NCI-H526 (cell line): Measurements from ENCODE around the gene CASZ1.

Experiments used
- DNase-seq, 2 experiments: peaks; one replicate each; lab custom pipeline; 2025; lab: John Stamatoyannopoulos, UW

Gene CASZ1

GRCh38 chr1:10704368-10704882 lies 92.0 kb downstream of the CASZ1 start:
- peak in 1 of 2 experiments; percentile 71 for DNase-seq

- no peak for DNase-seq
Measured at GRCh38 chr1:10703702-10704101, 92.7 kb downstream of the CASZ1 start.

GRCh38 chr1:10701145-10701544 lies 95.3 kb downstream of the CASZ1 start:
- DNase-seq, result peak; percentile 14 to 35

GRCh38 chr1:10699470-10699835 lies 97.0 kb downstream of the CASZ1 start:
- no peak for DNase-seq

GRCh38 chr1:10698726-10699469 lies 97.5 kb downstream of the CASZ1 start:
- DNase-seq, result no peak

GRCh38 chr1:10697621-10698160 lies 98.8 kb downstream of the CASZ1 start:
- peak; percentile 80 to 83 for DNase-seq

- no peak for DNase-seq
Measured at GRCh38 chr1:10696977-10697376, 99.5 kb downstream of the CASZ1 start.

GRCh38 chr1:10694633-10695627 lies 101.5 kb downstream of the CASZ1 start:
- peak; percentile 40 to 93 for DNase-seq

GRCh38 chr1:10694274-10694632 lies 102.2 kb downstream of the CASZ1 start:
- DNase-seq, result peak in 1 of 2 experiments; percentile 91

GRCh38 chr1:10693497-10694273 lies 102.8 kb downstream of the CASZ1 start:
- peak in 1 of 2 experiments; percentile 47 for DNase-seq

GRCh38 chr1:10693152-10693496 lies 103.3 kb downstream of the CASZ1 start:
- DNase-seq, result no peak

GRCh38 chr1:10692401-10693021 lies 103.9 kb downstream of the CASZ1 start:
- DNase-seq, result peak; percentile 42 to 73

- DNase-seq, result no peak
Measured at GRCh38 chr1:10691740-10692125, 104.7 kb downstream of the CASZ1 start.

- DNase-seq, result no peak
Measured at GRCh38 chr1:10691075-10691739, 105.2 kb downstream of the CASZ1 start.

GRCh38 chr1:10690484-10690883 lies 106.0 kb downstream of the CASZ1 start:
- no peak for DNase-seq

GRCh38 chr1:10688409-10688786 lies 108.0 kb downstream of the CASZ1 start:
- DNase-seq, result no peak

- no peak for DNase-seq
Measured at GRCh38 chr1:10687782-10688408, 108.6 kb downstream of the CASZ1 start.

GRCh38 chr1:10687251-10687651 lies 109.2 kb downstream of the CASZ1 start:
- peak; percentile 13 to 51 for DNase-seq

- DNase-seq, result peak; percentile 64 to 65
Measured at GRCh38 chr1:10686404-10687040, 109.9 kb downstream of the CASZ1 start.
